ENCODE data around the gene PPP6R3.

Gene PPP6R3

GRCh38 chr11:68653486-68654430 is 193.2 kb downstream of the PPP6R3 start:
- DNase-seq: no peak

GRCh38 chr11:68654978-68655377 is 194.4 kb downstream of the PPP6R3 start:
- no peak for DNase-seq

GRCh38 chr11:68655406-68655805 is 194.9 kb downstream of the PPP6R3 start:
- DNase-seq: no peak

GRCh38 chr11:68655806-68656205 is 195.3 kb downstream of the PPP6R3 start:
- no peak for DNase-seq

- no peak for DNase-seq
Measured at GRCh38 chr11:68657021-68657780, 196.6 kb downstream of the PPP6R3 start.

- DNase-seq: no peak
Measured at GRCh38 chr11:68658097-68658496, 197.5 kb downstream of the PPP6R3 start.

- no peak for DNase-seq
Measured at GRCh38 chr11:68658661-68659060, 198.1 kb downstream of the PPP6R3 start.

- DNase-seq: no peak
Measured at GRCh38 chr11:68659158-68659921, 198.8 kb downstream of the PPP6R3 start.

GRCh38 chr11:68660066-68660810 is 199.7 kb downstream of the PPP6R3 start:
- DNase-seq: no peak

GRCh38 chr11:68661014-68661413 is 200.5 kb downstream of the PPP6R3 start:
- DNase-seq: no peak

- DNase-seq: no peak
Measured at GRCh38 chr11:68661697-68662603, 201.4 kb downstream of the PPP6R3 start.

GRCh38 chr11:68663482-68664010 is 203.0 kb downstream of the PPP6R3 start:
- no peak for DNase-seq

GRCh38 chr11:68664141-68664540 is 203.6 kb downstream of the PPP6R3 start:
- no peak for DNase-seq

- no peak for DNase-seq
Measured at GRCh38 chr11:68664906-68665305, 204.4 kb downstream of the PPP6R3 start.
